Activated CD8-positive, alpha-beta memory T cell treated with anti-CD3 and anti-CD28 coated beads for 24 hours (primary cell): ENCODE measurements around the gene CSF1R.

ENCODE experiments used
- DNase-seq: peaks from one replicate; pipeline ENCODE4 v3.0.0-alpha.2; 2020

CSF1R gene

DNA sequence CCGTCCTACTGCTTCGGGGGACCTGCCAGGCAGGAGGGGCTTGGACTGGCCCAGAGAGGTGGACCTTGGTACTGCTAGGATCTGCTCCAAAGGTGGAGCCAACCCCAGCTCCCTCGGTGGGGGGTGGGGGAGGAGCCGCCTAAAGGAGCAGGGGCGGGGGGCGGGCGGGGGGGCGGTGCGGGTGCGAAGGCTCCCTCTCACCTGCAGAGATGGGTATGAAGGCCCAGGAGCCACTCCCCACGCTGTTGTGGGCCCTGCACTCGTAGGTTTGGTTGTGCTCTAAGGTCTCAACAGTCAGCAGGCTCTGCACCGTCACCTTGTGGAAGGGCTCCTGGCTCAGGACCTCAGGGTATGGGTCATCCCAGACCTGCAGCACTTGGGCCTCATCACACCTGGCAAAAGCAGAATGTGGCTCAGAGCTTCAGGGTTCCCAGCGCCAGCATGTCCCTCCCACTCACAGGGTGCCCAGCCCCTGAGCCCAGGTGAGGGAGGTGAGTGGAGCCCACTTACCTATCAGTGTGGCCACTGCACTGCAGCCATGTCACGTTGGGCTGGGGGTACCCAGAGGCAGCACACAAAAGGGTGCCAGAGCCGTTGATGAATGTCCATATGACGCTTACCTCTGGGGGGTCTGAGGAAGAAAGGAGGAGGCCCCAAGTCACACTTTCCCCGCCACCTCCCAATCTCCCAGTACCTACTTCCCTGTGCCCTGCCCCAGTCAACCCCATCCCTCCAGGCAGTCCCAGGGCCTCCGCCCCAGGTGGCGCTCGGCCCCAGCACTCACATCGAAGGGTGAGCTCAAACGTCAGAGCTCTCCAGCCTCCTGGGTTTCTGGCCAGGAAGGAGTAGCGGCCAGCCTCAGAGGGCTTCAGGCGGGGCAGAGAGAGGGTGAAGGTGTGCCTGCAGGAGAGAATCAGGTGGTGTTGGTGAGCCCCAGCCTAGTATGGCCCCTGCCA, 16.4 kb downstream of the CSF1R start:
- no peak for DNase-seq

DNA sequence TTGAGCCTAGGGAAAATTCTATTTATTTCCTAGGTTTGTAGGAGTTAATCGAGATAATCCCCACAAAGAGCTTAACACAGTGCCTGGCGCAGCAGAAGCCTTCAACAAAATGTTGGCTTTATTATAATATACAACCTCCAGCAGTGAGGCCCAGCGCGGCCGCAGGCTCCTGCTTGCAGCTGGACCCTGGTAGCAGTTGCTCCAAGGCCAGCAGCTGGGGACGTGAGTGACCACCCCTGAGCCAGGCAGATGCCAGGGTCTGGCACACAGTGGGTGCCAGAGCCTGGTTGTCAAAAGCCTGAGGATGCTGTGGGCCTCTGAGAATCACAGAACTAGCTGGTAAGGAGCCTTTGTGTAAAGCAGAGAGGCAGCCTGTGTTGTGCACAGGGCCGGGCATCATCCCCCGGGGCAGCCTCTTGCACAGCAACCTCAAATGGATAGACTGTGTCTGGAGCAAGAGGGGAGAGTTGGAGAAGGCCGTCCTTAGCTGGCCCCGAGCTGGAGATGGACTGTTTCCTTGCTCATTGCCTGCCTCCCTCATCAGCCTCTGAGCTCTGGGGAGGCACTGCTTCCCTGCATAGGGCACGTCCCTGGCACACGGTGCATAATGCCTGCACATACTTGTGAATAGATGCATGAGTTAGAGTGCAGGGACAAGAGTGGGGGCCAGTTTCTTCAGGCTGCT, 17.3 kb downstream of the CSF1R start:
- no peak for DNase-seq

DNA sequence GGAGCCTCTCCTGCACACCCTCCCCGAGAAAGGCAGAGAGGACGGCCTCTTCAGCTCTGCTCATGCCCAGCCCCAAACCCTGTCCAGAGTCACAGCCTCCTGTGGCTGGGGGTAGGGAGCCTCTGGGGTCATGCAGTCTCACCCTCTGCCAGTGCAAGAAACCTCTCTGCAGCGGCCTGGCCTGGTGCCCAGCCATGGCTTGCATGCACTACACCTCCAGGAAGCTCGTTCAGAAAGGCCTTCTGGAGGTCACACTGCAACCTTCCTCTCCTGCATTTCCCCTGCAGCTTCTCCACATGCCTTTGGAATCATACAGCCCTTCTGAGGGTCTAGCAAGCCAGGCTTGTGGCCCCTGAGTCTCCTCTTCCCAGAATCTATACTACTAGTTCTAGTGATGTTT, 17.9 kb downstream of the CSF1R start:
- DNase-seq, result no peak

DNA sequence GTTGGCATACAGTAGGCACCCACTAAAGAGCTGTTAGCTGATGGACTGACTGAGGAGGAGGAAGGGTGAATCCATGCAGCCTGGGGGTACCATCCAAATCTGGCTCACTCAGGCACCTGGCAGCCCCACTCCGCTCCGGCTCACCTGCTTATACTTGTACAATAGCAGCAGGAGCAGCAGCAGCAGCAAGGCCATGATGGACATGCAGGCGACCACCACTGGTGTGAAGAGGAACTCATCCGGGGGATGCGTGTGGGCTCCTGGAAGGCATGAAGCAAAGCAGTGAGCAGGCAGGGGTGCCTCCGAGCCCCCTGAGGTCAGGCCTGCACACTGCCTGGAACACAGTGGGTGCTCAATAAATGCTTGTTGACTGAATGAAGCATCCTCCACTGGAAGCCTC, 18.3 kb downstream of the CSF1R start:
- DNase-seq, result no peak

GRCh38 chr5:150067405-150067960, 18.9 kb downstream of the CSF1R start:
- DNase-seq, result no peak

- no peak for DNase-seq
These were observed 19.4 kb downstream of the CSF1R start for GRCh38 chr5:150066901-150067396.

DNA sequence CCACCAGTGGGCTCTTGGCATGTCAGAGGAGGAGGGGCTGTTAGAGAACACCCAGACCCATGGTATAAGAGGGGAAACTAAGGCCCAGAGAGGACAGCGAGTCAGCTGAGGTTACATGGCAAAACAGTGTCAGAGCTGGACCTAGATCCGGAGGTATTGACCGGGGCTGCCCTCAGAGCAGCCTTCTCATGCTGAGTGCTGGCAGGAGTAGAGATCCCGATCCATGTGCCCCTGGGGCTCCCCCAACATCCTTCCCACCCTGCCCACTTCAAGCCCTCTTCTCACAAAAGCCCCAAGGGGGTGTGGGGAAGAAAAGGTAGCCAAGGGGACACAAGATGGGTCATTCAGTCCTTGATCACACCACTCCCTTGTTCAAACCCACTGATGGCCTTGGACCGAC, 19.9 kb downstream of the CSF1R start:
- DNase-seq, result no peak

DNA sequence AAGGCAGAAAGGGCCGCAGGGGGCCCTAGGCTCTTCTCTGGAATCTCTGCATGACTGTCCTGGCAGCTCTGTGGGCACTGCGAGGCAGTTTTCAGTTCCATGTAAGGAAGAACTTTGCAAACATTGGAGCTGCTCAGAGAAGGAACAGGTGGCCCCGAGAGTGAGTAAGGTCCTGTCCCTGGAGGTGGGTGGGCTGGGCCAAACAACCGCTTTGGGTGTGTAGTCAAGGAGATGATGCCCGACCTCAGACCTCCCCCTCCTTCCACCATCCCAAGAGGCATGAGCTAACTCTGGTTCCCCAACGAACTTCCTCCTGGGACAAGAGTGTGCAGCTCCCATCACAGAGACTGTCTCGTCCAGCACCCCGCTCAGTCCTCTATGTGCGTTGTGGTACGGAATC, 20.5 kb downstream of the CSF1R start:
- DNase-seq, result no peak

DNA sequence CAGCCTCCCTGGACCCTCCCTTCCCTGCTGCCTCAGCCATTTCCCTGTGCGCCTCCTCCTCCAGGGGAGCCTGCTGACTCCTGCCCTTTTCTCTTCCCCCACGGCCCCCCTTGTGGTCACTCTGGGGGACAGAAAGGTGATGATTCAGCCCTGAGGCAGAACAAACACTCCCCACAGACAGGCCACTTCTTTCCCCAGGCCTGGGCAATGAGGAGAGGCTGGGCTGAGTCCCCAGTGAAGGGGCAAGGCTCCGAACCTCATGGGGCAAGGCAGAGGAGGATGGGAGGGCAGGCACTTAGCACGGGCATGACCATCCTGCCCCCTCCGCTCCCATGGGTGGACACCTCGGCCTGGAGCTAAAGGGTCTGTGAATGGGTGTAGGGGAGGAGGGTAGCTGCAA, 21.0 kb downstream of the CSF1R start:
- DNase-seq, result no peak

- no peak for DNase-seq
These were observed 21.6 kb downstream of the CSF1R start for GRCh38 chr5:150064681-150065220.

GRCh38 chr5:150063638-150064037, 22.7 kb downstream of the CSF1R start:
- no peak for DNase-seq

GRCh38 chr5:150062216-150062922, 24.0 kb downstream of the CSF1R start:
- no peak for DNase-seq

GRCh38 chr5:150061538-150061995, 24.8 kb downstream of the CSF1R start:
- DNase-seq, result no peak

DNA sequence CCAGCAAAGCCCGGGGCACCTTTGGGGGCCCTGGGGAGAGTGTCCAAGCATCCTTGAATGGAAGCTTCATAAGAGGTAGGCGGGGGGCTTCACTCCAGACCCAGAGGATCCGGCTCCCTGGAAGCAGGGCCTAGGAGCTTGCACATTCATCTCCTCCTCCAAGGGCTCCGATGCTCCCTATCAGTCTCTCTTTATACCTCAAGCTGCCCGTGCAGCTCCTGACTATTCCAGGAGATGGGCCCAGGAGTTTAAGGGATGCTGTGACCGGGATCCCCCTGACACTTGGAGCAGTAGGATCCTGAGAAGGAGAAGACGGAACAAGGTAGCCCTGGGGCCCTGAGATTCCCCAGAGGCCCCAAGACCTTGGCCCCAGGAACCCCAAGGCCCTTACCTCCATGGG, 25.9 kb downstream of the CSF1R start:
- no peak for DNase-seq

- DNase-seq, result no peak
These were observed 26.7 kb downstream of the CSF1R start for GRCh38 chr5:150059623-150060022.

DNA sequence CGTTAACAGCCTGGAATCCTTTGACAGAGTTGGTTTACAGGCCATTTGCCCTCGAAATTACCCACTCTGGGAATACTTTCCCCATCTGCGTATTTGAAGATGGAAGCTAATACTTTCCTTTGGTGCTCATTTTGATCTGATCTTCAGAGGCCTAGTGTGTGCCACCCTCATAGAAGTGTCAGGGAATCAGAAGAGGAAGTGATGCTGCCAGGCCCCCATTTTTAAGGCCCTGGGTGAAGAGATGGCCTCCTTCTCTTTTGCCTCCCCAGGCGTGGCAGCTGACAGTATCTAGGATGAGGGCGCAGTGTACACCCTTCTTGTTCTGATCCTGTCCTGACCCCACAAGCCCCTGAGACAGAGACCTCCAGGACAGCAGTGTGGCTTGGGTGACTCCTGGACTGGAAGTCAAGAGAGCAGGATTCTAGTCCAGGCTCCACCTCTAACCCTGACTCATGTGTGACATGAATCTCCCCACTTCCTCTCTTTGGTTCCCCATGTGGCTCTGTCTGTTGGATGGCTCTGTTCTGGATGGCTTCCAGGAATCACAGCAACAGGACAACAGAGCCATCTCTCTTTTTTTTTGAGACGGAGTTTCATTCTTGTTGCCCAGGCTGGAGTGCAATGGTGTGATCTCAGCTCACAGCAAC, 27.8 kb downstream of the CSF1R start:
- no peak for DNase-seq

- no peak for DNase-seq
These were observed 28.4 kb downstream of the CSF1R start for GRCh38 chr5:150057996-150058395.

GRCh38 chr5:150057511-150057910, 28.8 kb downstream of the CSF1R start:
- DNase-seq, result no peak

- DNase-seq, result no peak
These were observed 29.3 kb downstream of the CSF1R start for GRCh38 chr5:150057052-150057451.

DNA sequence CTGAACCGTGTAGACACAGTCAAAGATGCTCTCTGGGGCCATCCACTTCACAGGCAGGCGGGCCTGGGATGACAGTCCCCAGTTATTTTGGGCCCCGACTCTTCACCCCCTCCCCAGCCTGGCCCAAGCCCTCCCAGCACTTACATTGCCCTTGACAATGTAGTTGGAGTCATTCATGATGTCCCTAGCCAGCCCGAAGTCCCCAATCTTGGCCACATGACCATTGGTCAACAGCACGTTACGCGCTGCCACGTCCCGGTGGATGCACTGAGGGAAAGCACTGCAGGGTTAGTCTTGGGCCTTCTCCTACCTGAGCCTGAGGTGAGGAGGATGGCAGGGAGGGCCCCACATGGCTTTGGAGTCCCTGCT, 30.3 kb downstream of the CSF1R start:
- no peak for DNase-seq

DNA sequence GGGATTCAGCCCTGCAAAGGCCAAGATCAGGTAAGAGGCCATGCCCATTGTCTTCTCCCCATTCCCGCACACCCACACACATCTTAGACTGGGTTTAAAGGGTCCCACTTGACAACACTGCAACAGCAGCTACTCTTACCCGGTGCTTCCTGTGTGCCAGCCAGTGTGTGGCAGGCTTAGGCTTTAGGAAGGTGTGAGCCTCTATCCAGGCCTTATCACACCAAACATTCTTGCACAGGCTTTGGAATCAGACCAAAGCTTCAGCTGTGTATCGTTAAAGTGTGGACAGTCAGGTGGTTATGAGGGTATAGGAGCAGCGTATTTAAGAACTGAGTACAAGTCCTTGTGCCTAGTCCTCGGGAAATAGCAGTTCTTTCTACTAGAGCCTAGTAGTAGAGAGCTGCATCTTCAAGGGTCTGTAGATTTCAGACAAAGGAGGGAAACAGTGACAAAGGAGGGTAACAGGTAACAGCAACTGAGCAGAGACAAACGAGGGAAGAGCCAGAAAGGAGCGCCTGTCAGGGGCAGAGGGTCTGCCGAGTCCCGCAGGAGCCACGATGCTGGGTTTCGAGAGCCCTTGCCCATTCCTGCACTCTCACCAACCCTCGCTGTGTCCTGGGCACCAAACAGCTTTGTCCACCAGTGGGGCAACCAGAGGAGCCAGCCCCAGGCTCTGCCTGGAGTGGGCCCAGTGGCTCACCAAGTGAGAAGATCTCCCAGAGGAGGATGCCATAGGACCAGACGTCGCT, 30.9 kb downstream of the CSF1R start:
- no peak for DNase-seq
